Subcutaneous adipose tissue (tissue), 4 donors: ENCODE results near the gene PRMT3. TPM values are rescaled to one million over a fixed set of nuclear protein-coding genes. Genes with fewer than 3 reads are reported as not detected.

Experiments
- CTCF ChIP-seq: fragments of 450-650 bp; IDR thresholded peaks from one replicate; pipeline ENCODE4 v1.5.1; 2016; ENCODE audit warnings: low read depth, mild to moderate bottlenecking, control low read depth, antibody characterized with exemption, moderate library complexity
- total RNA-seq, 4 donors: library from RNA; depleted of rRNA; stranded (reverse); fragments of >200 nt; gene quantifications; one replicate each; pipeline ENCODE4 v1.1.0, GENCODE V29; 2016

PRMT3 gene
- 10 to 100 TPM; 13.3 to 18.1 (median 14.9) TPM for total RNA-seq

- no peak for TF ChIP-seq CTCF
Measured at GRCh38 chr11:20387261-20388095, at the start of gene PRMT3. TSS of gene PRMT3 (plus strand) at chr11:20387716. CDS start at chr11:20387747, 31 bp downstream.

GRCh38 chr11:20342347-20343141 is 45.0 kb upstream of the PRMT3 start:
- no peak for TF ChIP-seq CTCF

- TF ChIP-seq CTCF: no peak
Measured at GRCh38 chr11:20351136-20351535, 36.4 kb upstream of the PRMT3 start.

- TF ChIP-seq CTCF: no peak
Measured at GRCh38 chr11:20351751-20352262, 35.7 kb upstream of the PRMT3 start.

GRCh38 chr11:20353829-20354434 is 33.6 kb upstream of the PRMT3 start:
- TF ChIP-seq CTCF: no peak

- no peak for TF ChIP-seq CTCF
Measured at GRCh38 chr11:20355221-20356219, 32.0 kb upstream of the PRMT3 start.
